Gastrocnemius medialis (tissue), 4 donors: ENCODE data around the gene COG6. TPM values are rescaled to one million over a fixed set of nuclear protein-coding genes. Genes with fewer than 3 reads are reported as not detected.

Source experiments
- ATAC-seq, 2 donors: fragments of 150-250 bp; one replicate each; pipeline ENCODE4 v1.9.1; 2016
- DNase-seq, 2 donors: peaks; one replicate each; pipeline ENCODE4 v3.0.0-alpha.2; 2019
- H3K27ac ChIP-seq, 4 donors: fragments of 200-600 bp; sonication (generic); 1 replicate in 1 of 4; 2 replicates in 3 of 4; pipeline ENCODE4 v1.5.1; 2016 to 2018; ENCODE audit warnings: mild to moderate bottlenecking in 2 of 4, moderate library complexity in 1 of 4
- H3K27me3 ChIP-seq, 3 donors: fragments of 200-600 bp; sonication (generic) in 2 of 3; 1 replicate in 1 of 3; 2 replicates in 2 of 3; pipeline versions ENCODE4 v1.5.1 to v1.6.0; 2016 to 2019; ENCODE audit warnings: mild to moderate bottlenecking in 1 of 3, moderate library complexity in 1 of 3
- H3K36me3 ChIP-seq, 2 donors: fragments of 200-600 bp; sonication (generic) in 1 of 2; one replicate each; pipeline ENCODE4 v1.5.1; 2017 to 2018
- H3K4me1 ChIP-seq, 2 donors: fragments of 200-600 bp; sonication (generic) in 1 of 2; one replicate each; pipeline ENCODE4 v1.5.1; 2016 to 2017; ENCODE audit warnings: mild to moderate bottlenecking in 2 of 2
- H3K4me3 ChIP-seq, 4 donors: fragments of 200-600 bp; sonication (generic) in 3 of 4; 1 replicate in 1 of 4; 2 replicates in 3 of 4; pipeline ENCODE4 v1.5.1; 2016 to 2019; ENCODE audit warnings: mild to moderate bottlenecking in 2 of 4
- H3K9me3 ChIP-seq, 3 donors: fragments of 200-600 bp; sonication (generic) in 2 of 3; 1 replicate in 1 of 3; 2 replicates in 2 of 3; pipeline ENCODE4 v1.5.1; 2016 to 2019
- CTCF ChIP-seq, 5 experiments: fragments of 450-650 bp in 3 of 5; fragments of 200-600 bp in 2 of 5; sonication (generic) in 2 of 5; IDR thresholded peaks in 4 of 5; conservative IDR thresholded peaks in 1 of 5; 1 replicate in 4 of 5; 2 replicates in 1 of 5; pipeline ENCODE4 v1.5.1; 2016 to 2019; ENCODE audit warnings: antibody characterized with exemption in 5 of 5, mild to moderate bottlenecking in 3 of 5, moderate library complexity in 3 of 5
- POLR2A ChIP-seq, 2 donors: fragments of 450-650 bp; IDR thresholded peaks; one replicate each; pipeline ENCODE4 v1.6.1; 2017; ENCODE audit warnings: antibody characterized with exemption in 2 of 2, mild to moderate bottlenecking in 2 of 2, moderate library complexity in 2 of 2
- in situ Hi-C, 4 donors: fragments of 200-750 bp; cut with MboI; loops; one replicate each; pipeline versions ENCODE4 v1.15.0 to v1.8.0; 2017; ENCODE audit warnings: low sequenced_read_pairs in 4 of 4
- intact Hi-C: fragments of 100-400 bp; cut with DNase I; formaldehyde crosslinking; loops from one replicate; pipeline ENCODE4 v1.15.1; 2023; ENCODE audit warnings: low total_unique reads
- total RNA-seq, 4 donors: library from RNA; depleted of rRNA; stranded (reverse); fragments of >200 nt; gene quantifications; one replicate each; pipeline versions ENCODE4 v1.1.0 to v1.2.3, GENCODE V29; 2016

The COG6 gene
- total RNA-seq, 4 donors from 2014 or later: 5.4 to 13.5 (median 7.1) TPM

GRCh38 chr13:39712626-39713025, 57.2 kb downstream of the COG6 start:
- no peaks in the 10 kb centered on the region for H3K36me3 ChIP-seq
- DNase-seq: no peak
- no peaks in the 10 kb centered on the region for H3K9me3 ChIP-seq
- in situ Hi-C loops: no loop called here
- TF ChIP-seq CTCF (IDR thresholded peaks at IDR 0.05 in 4 of 5, conservative IDR thresholded peaks at IDR 0.05 in 1 of 5): no peak
- TF ChIP-seq POLR2A (IDR thresholded peaks at IDR 0.05): no peak
- H3K4me3 ChIP-seq: no peak overlapping the region
- intact Hi-C loops: no loop called here
- H3K27me3 ChIP-seq: no peaks in the 10 kb centered on the region
- ATAC-seq: no peak
- H3K4me1 ChIP-seq: no peaks in the 10 kb centered on the region
- H3K27ac ChIP-seq: no peak overlapping the region

- Histone ChIP-seq H3K36me3 (peaks cover 0 to 21% of the 10 kb centered on the region in 2 donors), H3K4me1 (no peaks in the 10 kb centered on the region), H3K27ac (no peak overlapping the region), H3K4me3 (no peak overlapping the region), H3K9me3 (no peaks in the 10 kb centered on the region), H3K27me3 (no peaks in the 10 kb centered on the region)
- ATAC-seq: no peak
- intact Hi-C loops (no loop called here), in situ Hi-C loops (no loop called here)
- no peak for TF ChIP-seq CTCF (IDR thresholded peaks at IDR 0.05 in 4 of 5, conservative IDR thresholded peaks at IDR 0.05 in 1 of 5)
- no peak for TF ChIP-seq POLR2A (IDR thresholded peaks at IDR 0.05)
- no peak for DNase-seq
These were observed 73.7 kb downstream of the COG6 start for GRCh38 chr13:39729156-39729555.

- TF ChIP-seq POLR2A (IDR thresholded peaks at IDR 0.05) (no peak), CTCF (IDR thresholded peaks at IDR 0.05 in 4 of 5, conservative IDR thresholded peaks at IDR 0.05 in 1 of 5) (no peak)
- intact Hi-C loops: no loop called here
- no peaks in the 10 kb centered on the region for H3K9me3 ChIP-seq
- no peaks in the 10 kb centered on the region for H3K27me3 ChIP-seq
- no peaks in the 10 kb centered on the region for H3K4me1 ChIP-seq
- H3K36me3 ChIP-seq: peaks cover 0 to 21% of the 10 kb centered on the region in 2 donors
- DNase-seq: no peak
- H3K27ac ChIP-seq: no peak overlapping the region
- H3K4me3 ChIP-seq: no peak overlapping the region
- in situ Hi-C loops: no loop called here
- no peak for ATAC-seq
These were observed 79.5 kb downstream of the COG6 start for GRCh38 chr13:39734952-39735351.

GRCh38 chr13:39737047-39737446, 81.6 kb downstream of the COG6 start:
- intact Hi-C loops: no loop called here
- H3K9me3 ChIP-seq: no peaks in the 10 kb centered on the region

More at GRCh38 chr13:39737047-39737446, 81.6 kb downstream of the COG6 start:
- TF ChIP-seq CTCF (IDR thresholded peaks at IDR 0.05 in 4 of 5, conservative IDR thresholded peaks at IDR 0.05 in 1 of 5): no peak
- no peak for TF ChIP-seq POLR2A (IDR thresholded peaks at IDR 0.05)
- no peaks in the 10 kb centered on the region for H3K27me3 ChIP-seq
- no peak overlapping the region for H3K4me3 ChIP-seq
- H3K36me3 ChIP-seq: peaks cover 0 to 21% of the 10 kb centered on the region in 2 donors
- DNase-seq: no peak
- ATAC-seq: no peak
- H3K27ac ChIP-seq: no peak overlapping the region
- in situ Hi-C loops: no loop called here
- H3K4me1 ChIP-seq: no peaks in the 10 kb centered on the region
